Panc1 (cell line): ENCODE measurements around the gene PPP1R27. TPM values are rescaled to one million over a fixed set of nuclear protein-coding genes. Genes with fewer than 3 reads are reported as not detected.

ENCODE experiments used
- ATAC-seq: fragments of 200-7000 bp; cut with Tn5 transposase; 2 replicates; pipeline ENCODE4 v1.9.1; 2020; ENCODE audit warnings: mild to moderate bottlenecking, moderate library complexity
- Bru-seq: library from RNA; stranded (reverse); fragments of 400-500 nt; gene quantifications from one replicate; lab custom pipeline; 2021; lab: Mats Ljungman, UMichigan
- BruChase-seq, 2 experiments: library from RNA; stranded (reverse); fragments of 400-500 nt; gene quantifications; one replicate each; lab custom pipeline; 2021; lab: Mats Ljungman, UMichigan
- BruUV-seq: library from RNA; stranded (reverse); fragments of 400-500 nt; replicated peaks from 2 replicates; lab custom pipeline; 2021; lab: Mats Ljungman, UMichigan
- CTCF ChIA-PET: fragments of 300-600 bp; sonication (Branson Sonifier 250); formaldehyde crosslinking; loops from one replicate; lab custom pipeline; 2022; ENCODE audit warnings: antibody characterized with exemption; lab: Charles Lee
- POLR2A ChIA-PET: fragments of 300-600 bp; sonication (Branson Sonifier 250); formaldehyde crosslinking; loops from one replicate; lab custom pipeline; 2022; ENCODE audit warnings: antibody characterized with exemption; lab: Charles Lee
- DNase-seq: peaks from one replicate; pipeline ENCODE4 v3.0.0-alpha.2; 2010; ENCODE audit warnings: low read depth, low spot score
- H3K27ac ChIP-seq: 2 replicates; pipeline ENCODE4 v1.5.1; 2011; ENCODE audit warnings: mild to moderate bottlenecking, low read length, inconsistent platforms
- H3K27me3 ChIP-seq: fragments of 200-500 bp; sonication (Bioruptor generic); 2 replicates; pipeline ENCODE4 v1.6.0; 2014; ENCODE audit warnings: low read length, inconsistent platforms; ENCODE audit not compliant: control insufficient read depth, insufficient read depth
- H3K36me3 ChIP-seq: fragments of 200-500 bp; sonication (Bioruptor generic); 2 replicates; pipeline ENCODE4 v1.5.1; 2014; ENCODE audit warnings: inconsistent platforms, mild to moderate bottlenecking, low read length, moderate library complexity; ENCODE audit not compliant: control insufficient read depth, insufficient read depth
- H3K4me1 ChIP-seq: 2 replicates; pipeline ENCODE4 v1.5.1; 2011; ENCODE audit warnings: inconsistent platforms, mild to moderate bottlenecking, low read length, moderate library complexity; ENCODE audit not compliant: control insufficient read depth, insufficient read depth
- H3K4me3 ChIP-seq, 2 experiments: 2 replicates each; pipeline ENCODE4 v1.5.1; 2011 to 2012; ENCODE audit warnings: low read depth in 2 of 2, low read length in 2 of 2, mild to moderate bottlenecking in 2 of 2, inconsistent platforms in 1 of 2, moderate library complexity in 1 of 2
- H3K9me3 ChIP-seq: fragments of 200-500 bp; sonication (Bioruptor generic); 2 replicates; pipeline ENCODE4 v1.5.1; 2014; ENCODE audit warnings: low read depth, mild to moderate bottlenecking, inconsistent platforms, low read length, moderate library complexity; ENCODE audit not compliant: control insufficient read depth, insufficient read depth
- CTCF ChIP-seq: fragments of 450-650 bp; IDR thresholded peaks from 2 replicates; pipeline ENCODE4 v1.5.1; 2017; ENCODE audit warnings: mild to moderate bottlenecking
- POLR2AphosphoS5 ChIP-seq: IDR thresholded peaks from 2 replicates; pipeline ENCODE4 v1.6.1; 2012; ENCODE audit warnings: mild to moderate bottlenecking, low read depth, low read length, moderate library complexity
- REST ChIP-seq, 2 experiments: IDR thresholded peaks; 2 replicates each; pipeline ENCODE4 v1.6.1; 2011 to 2012; ENCODE audit warnings: low read depth in 2 of 2, control low read depth in 1 of 2, low read length in 1 of 2, mild to moderate bottlenecking in 1 of 2, moderate library complexity in 1 of 2; ENCODE audit not compliant: insufficient read depth in 1 of 2
- SIN3A ChIP-seq: IDR thresholded peaks from 2 replicates; pipeline ENCODE4 v1.6.1; 2012; ENCODE audit warnings: low read depth, mild to moderate bottlenecking, low read length, moderate library complexity, borderline replicate concordance; ENCODE audit not compliant: insufficient read depth
- TCF7L2 ChIP-seq: IDR thresholded peaks from 2 replicates; pipeline ENCODE4 v1.6.1; 2011; ENCODE audit warnings: mild to moderate bottlenecking, low read depth, low read length, inconsistent platforms
- in situ Hi-C: cut with HindIII; loops from 2 replicates; pipeline ENCODE4 v1.10.0; 2016; ENCODE audit warnings: low sequenced_read_pairs, low pct_unique_long_range_greater_than_20kb
- intact Hi-C: fragments of 100-400 bp; cut with micrococcal nuclease; formaldehyde crosslinking; loops from one replicate; pipeline ENCODE4 v1.10.0; 2022; ENCODE audit not compliant: unreplicated experiment
- long read RNA-seq: library from polyadenylated mRNA; unstranded; transcript quantifications from one replicate; pipeline ENCODE4 v2.0.0, GENCODE V29; 2021; ENCODE audit not compliant: unreplicated experiment
- polyA plus RNA-seq: library from polyadenylated mRNA; unstranded; fragments of >200 nt; gene quantifications from one replicate; pipeline ENCODE4 v1.2.1, GENCODE V29; 2012; ENCODE audit warnings: missing spikeins; ENCODE audit not compliant: insufficient read length
- total RNA-seq: library from RNA; stranded (reverse); gene quantifications from one replicate; pipeline ENCODE4 v1.2.1, GENCODE V29; 2021; ENCODE audit not compliant: unreplicated experiment

Gene PPP1R27
- total RNA-seq (not detected), Bru-seq, nascent RNA (not detected), BruChase-seq, experiment 1, labeled RNA remaining after a 2-hour chase (not detected), BruChase-seq, experiment 2, labeled RNA remaining after a 6-hour chase (not detected)
- polyA plus RNA-seq, result 0.22 TPM
- long read RNA-seq, result 0 reads

- no TSS peak for BruUV-seq
- DNase-seq, result no peak
- ATAC-seq, result no peak
- in situ Hi-C loops (no loop called here), intact Hi-C loops (no loop called here)
- H3K27ac ChIP-seq, result peak within 1 kb of the TSS; percentile 91
- H3K4me3 ChIP-seq, result peak within 1 kb of the TSS; percentile 60 to 72
- CTCF ChIA-PET, result no interaction called here
- H3K27me3 ChIP-seq, result no peaks in the 10 kb centered on the region
- POLR2A ChIA-PET, result no interaction called here
- peaks cover 12% of the 10 kb centered on the region for H3K4me1 ChIP-seq
- no peaks in the 10 kb centered on the region for H3K9me3 ChIP-seq
- no peaks in the 10 kb centered on the region; the same call in 1 of the 2 replicates for H3K36me3 ChIP-seq
- TF ChIP-seq CTCF (no peak), POLR2AphosphoS5 (no peak), REST (IDR thresholded peaks at IDR 0.05; ENCODE audit: insufficient read depth in 1 of 2, low read depth in 2 of 2, low read length in 1 of 2) (no peak), SIN3A (no peak), TCF7L2 (no peak)
Measured at GRCh38 chr17:81834831-81835267, at the start of gene PPP1R27. PPP1R27 (minus strand) TSS chr17:81835050; CDS start chr17:81834953, 97 bp downstream.

GRCh38 chr17:81884520-81884919 is 49.7 kb upstream of the PPP1R27 start:
- Histone ChIP-seq H3K4me3 (no peak overlapping the region), H3K27ac (no peak overlapping the region), H3K36me3 (peaks cover 24% of the 10 kb centered on the region), H3K4me1 (peaks cover under 1% of the 10 kb centered on the region; the same call in 1 of the 2 replicates), H3K9me3 (no peaks in the 10 kb centered on the region), H3K27me3 (no peaks in the 10 kb centered on the region)
- no peak for TF ChIP-seq SIN3A
- TF ChIP-seq REST (IDR thresholded peaks at IDR 0.05; ENCODE audit: insufficient read depth in 1 of 2, low read depth in 2 of 2, low read length in 1 of 2), result no peak
- TF ChIP-seq CTCF, result no peak
- TF ChIP-seq TCF7L2, result no peak
- peak; percentile 51; the same call in 1 of the 2 replicates for TF ChIP-seq POLR2AphosphoS5
- in situ Hi-C loops (no loop called here), intact Hi-C loops (no loop called here)
- BruUV-seq, result no TSS peak
- POLR2A ChIA-PET, result interaction anchor here (0.5 kb wide), 1 partner anchor 48 kb away, joined by 4 read pairs; no protein-coding TSS in a partner anchor
- peak; percentile 40 for ATAC-seq
- DNase-seq, result no peak
- CTCF ChIA-PET, result no interaction called here
